SHP77 treated with DMSO at 0.1 percent for 48 hours (cell line): Measurements from ENCODE around the gene IQCC.

Source experiments
- DNase-seq: peaks from one replicate; lab custom pipeline; 2025; lab: John Stamatoyannopoulos, UW

IQCC gene

GRCh38 chr1:32224285-32224684 lies 18.8 kb downstream of the IQCC start:
- DNase-seq, result no peak

DNA sequence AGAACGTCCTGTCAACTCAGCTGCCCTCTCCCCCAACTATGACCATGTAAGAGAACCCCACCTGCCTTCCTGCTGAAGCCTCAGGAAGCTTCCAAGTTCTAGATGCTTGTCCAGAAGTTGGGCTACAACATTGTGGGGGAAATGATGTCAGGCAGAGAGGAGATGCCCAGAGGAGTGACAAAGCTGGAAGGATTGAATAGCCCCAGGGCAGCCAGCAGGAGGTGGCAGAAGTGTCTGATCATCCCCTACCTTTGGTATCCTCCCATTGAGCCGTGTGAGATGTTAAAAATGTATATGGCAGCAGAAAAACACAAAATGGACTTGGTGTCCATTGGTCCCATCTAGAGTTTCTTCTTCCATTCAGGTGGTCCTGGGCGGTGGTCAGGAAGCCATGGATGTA lies 23.3 kb downstream of the IQCC start:
- no peak for DNase-seq

GRCh38 chr1:32231843-32232432 lies 26.5 kb downstream of the IQCC start:
- no peak for DNase-seq

DNA sequence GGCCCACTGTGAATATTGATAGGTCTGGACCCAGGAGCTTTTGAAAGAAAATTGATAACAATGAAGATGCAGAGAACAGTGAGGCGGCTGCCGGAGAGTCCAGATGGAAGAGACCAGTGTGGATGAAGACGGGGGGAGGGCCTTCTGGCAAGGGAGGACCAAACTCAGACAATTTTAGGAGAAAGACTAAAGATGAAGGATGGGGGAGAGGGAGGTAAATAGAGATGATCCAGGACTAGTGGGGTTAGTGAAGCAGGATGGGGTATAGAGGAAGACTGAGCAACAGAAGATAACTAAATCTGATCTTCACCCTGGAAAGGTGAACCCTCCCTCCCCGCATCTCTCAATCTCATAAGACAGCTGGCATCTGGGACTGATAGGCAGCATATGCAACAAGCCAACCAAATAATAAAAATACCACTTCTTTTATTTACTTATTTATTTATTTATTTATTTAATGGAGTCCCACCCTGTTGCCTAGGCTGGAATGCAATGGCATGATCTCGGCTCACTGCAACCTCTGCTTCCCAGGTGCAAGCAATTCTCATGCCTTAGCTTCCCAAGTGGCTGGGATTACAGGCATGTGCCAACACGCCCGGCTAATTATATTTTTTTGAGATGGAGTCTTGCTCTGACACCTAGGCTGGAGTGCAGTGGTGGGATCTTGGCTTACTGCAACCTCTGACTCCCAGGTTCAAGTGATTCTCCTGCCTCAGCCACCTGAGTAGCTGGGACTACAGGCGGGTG lies 27.3 kb downstream of the IQCC start:
- no peak for DNase-seq

DNA sequence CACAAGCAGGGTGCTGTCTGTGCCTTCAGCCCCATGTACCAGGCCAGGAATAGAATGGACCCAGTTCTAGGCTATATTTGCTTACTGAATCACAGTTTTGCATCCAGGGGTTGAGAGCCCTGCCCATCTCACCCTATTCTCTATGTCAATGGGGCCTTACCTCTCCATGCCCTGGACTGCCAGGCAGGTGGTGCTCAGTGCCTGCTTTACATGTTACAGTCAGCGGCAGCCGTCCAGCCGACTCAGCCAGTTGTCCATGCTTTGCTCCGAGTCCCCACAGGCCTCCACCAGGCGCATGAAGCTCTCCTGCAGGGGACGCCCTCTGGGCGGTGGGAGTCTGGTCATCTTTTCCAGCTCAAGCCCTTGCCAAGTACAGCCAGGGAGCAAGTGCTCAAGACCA lies 29.3 kb downstream of the IQCC start:
- no peak for DNase-seq

DNA sequence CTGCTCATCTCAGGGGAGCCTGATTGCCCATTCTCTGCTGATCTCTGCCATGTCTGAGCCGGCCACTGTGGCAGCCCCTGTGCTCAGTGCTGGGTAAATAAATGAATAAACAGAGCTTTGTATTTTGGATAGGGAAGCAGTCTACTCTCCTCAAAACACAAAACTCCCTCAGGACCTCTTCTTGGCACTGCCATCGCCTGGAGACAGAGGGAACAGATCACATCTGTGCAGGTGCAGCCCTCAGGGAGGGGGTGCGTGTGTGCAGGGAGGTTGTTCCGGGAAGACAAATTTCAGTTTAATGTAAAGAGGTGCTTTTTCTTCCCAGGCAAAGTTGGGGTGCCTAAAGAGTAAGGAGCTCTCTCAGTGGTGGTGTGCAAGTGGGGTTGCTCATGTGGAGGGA lies 33.9 kb downstream of the IQCC start:
- DNase-seq, result no peak

- no peak for DNase-seq
Measured at GRCh38 chr1:32239790-32240139, 34.3 kb downstream of the IQCC start.

DNA sequence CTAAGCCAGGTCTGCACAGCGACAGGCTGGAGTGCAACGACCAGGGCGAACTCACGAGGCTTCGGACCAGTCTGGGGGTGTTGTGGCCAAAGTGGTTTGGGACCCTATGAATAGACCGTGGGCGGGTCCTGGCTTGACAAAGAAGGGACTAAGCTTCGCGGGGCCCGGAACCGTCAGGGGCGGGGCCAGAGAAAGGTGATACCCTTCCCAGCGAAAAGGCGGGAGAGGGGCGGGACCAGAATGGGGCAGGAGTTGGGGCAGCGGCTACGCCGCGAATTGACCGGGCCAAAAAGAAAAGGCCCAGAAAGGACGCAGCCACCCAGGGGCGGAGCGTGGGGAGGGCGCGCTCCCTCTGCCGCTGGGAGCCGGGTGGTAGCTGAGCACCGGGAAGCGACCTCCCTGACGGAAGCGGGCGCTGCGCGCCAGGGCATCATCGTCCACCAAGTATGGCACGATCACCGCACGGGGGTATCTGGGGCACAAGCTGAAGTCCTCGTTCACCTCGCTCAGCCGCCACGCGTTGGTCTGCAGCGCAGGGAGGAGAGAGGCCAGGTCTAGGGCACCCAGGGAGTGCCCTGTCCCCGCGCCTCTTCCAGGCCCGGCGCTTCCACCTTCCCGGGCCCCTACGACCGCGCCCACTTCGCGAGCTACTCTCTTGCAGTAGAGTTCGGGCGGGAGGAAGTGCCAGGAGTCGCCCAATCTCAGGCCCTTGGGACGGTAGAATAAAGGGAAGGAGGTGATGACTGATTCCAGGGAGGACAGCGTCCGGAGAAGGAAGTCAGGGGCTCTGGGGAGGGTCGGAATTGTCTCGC lies 34.9 kb downstream of the IQCC start:
- peak; percentile 88 for DNase-seq

DNA sequence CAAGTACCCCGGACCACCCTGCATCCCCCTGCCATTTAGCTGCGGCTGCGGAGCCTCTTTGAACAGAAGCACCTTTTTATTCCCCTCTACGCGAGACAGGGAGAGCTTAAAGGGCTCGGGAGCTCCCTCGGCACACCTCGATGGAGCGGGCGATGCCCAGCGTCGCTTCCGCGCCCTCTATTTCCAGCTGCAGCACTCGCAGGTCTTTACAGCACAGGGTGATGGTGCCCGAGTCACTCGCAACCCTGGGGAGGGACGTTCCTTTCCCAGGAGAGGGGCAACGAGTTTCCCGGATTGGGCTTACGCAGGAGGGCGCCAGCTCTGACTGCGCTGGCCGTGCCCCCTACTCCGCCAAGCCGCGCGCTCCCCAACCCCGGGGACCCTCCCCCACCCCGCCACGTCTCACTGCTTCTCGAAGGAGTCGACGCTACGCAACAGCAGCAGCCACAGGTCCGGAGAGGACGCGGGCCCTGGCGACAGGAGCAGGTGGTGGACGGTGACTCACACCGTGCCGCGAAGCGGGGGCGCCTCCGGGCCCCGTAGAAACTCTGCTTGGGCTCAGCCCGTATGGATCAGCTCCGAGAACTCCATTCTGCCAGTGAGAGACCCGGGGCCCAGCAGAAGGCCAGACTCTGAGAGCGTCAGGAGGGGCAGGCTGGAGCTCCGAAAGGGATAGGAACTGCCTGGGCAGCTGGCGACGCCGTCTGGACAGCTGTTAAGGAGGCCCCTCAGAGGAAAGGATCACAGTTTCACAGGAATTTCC lies 35.7 kb downstream of the IQCC start:
- peak; percentile 81 for DNase-seq

GRCh38 chr1:32242341-32242851 lies 36.9 kb downstream of the IQCC start:
- DNase-seq, result peak; percentile 18

- no peak for DNase-seq
Measured at GRCh38 chr1:32246888-32247273, 41.4 kb downstream of the IQCC start, which contains the start of gene FAM167B. TSS of gene FAM167B (plus strand) at chr1:32247222. CDS start at chr1:32247422, 200 bp downstream.

DNA sequence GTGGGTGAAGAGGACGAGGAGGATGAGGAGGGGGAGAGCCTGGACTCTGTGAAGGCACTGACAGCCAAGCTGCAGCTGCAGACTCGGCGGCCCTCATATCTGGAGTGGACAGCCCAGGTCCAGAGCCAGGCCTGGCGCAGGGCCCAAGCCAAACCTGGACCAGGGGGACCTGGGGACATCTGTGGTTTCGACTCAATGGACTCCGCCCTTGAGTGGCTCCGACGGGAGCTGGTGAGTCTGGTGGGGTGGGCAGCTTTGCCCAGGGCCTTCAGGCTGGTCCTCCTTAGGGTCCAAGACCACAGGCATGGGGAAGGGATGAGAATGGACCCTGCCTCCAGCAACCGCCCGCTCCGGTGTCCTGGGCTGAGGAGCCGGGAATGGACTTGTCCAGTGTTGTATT lies 42.0 kb downstream of the IQCC start:
- DNase-seq, result no peak

DNA sequence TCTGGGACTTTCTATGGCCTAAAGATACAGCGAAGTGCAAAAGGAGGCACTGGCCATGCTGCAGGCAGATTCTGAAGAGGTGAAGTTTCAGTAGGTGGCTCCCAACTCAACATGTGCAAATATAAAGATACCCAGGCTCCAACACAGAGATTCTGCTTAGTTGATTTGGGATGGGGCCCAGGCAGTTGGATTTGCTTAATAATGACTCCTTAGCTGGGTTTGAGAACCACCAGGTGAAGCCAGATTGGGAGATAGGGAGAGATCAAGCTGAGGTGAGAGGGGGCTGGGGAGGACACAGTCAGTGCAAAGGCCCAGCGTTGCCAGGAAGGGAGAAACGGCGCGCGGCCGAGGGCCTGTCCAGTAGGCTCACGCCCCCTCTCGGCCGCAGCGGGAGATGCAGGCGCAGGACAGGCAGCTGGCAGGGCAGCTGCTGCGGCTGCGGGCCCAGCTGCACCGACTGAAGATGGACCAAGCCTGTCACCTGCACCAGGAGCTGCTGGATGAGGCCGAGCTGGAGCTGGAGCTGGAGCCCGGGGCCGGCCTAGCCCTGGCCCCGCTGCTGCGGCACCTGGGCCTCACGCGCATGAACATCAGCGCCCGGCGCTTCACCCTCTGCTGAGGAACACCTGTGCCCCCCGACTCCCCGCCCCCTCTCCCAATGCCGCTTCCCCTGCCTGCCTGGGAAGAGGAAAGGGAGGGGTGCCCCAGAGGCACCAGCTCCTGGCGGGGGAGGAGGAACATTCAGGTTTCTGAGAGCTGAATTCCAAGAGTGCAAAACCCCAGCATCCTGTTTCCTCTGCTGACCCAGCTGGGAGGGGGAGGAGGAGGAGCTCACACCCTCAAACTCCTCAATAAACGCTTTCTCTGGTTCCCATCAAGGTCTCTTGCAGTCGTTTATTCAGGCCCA lies 42.8 kb downstream of the IQCC start:
- peak; percentile 92 for DNase-seq

GRCh38 chr1:32249831-32250525 lies 44.5 kb downstream of the IQCC start:
- DNase-seq, result no peak

DNA sequence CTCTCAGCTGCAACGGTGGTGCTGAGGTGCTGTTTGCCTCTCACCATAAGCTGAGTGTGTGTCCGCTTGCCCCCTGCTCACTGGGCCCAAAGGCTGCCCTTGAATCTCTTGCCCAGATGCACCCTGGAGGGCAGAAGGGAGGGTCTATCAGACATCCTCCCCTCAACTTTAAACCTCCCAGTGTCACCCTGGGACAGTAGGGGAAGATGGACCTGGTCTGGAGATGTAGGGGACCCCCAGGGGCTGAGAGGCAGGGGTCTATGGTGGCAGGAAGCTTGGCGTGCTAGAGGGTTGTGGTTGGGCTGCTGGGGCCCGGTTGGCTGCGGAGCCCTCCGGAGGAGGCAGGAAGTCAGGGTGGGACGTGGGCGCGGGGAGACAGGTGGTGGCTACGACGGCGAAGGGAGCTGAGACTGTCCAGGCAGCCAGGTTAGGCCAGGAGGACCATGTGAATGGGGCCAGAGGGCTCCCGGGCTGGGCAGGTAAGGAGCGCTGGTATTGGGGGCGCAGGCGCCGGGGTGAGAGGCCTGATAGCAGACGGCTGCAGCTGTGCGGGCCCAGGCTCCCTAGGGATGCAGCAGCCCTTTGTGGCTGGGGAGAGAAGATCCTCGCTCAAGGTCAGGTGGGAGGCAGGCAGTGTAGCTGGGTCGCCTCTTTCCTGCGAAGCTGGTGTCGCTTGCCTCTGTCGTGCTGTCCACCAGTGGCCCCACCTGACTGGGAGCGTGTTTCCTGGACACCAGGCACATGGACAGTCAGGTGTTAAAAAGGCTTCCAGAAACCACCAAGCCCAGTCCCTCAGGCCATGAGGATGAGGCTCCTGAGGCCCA lies 45.6 kb downstream of the IQCC start, which contains the start of gene LCK:
TSS of gene LCK (plus strand) at position 373 of the 824 bp plus-strand sequence. CDS start 23,065 bp downstream, outside the sequence.
- no peak for DNase-seq

- no peak for DNase-seq
Measured at GRCh38 chr1:32255072-32256071, 49.9 kb downstream of the IQCC start.

- no peak for DNase-seq
Measured at GRCh38 chr1:32256473-32257226, 51.2 kb downstream of the IQCC start.

- no peak for DNase-seq
Measured at GRCh38 chr1:32257227-32257508, 51.7 kb downstream of the IQCC start.
